ENCODE data around the gene CHRDL1.

The CHRDL1 gene

GRCh38 chrX:110741213-110741796, 54.3 kb downstream of the CHRDL1 start:
- DNase-seq, result no peak

- DNase-seq, result no peak
Observed at GRCh38 chrX:110734894-110735541, 60.6 kb downstream of the CHRDL1 start.

GRCh38 chrX:110734271-110734670, 61.3 kb downstream of the CHRDL1 start:
- no peak for DNase-seq

GRCh38 chrX:110733166-110733565, 62.5 kb downstream of the CHRDL1 start:
- no peak for DNase-seq

- DNase-seq, result no peak
Observed at GRCh38 chrX:110732266-110732665, 63.4 kb downstream of the CHRDL1 start.

GRCh38 chrX:110723844-110724243, 71.8 kb downstream of the CHRDL1 start:
- no peak for DNase-seq

- DNase-seq, result no peak
Observed at GRCh38 chrX:110722135-110722534, 73.5 kb downstream of the CHRDL1 start.

GRCh38 chrX:110713666-110714065, 82.0 kb downstream of the CHRDL1 start:
- no peak for DNase-seq

- no peak for DNase-seq
Observed at GRCh38 chrX:110706446-110706845, 89.2 kb downstream of the CHRDL1 start.

- no peak for DNase-seq
Observed at GRCh38 chrX:110703641-110704040, 92.0 kb downstream of the CHRDL1 start.

GRCh38 chrX:110699109-110699508, 96.5 kb downstream of the CHRDL1 start:
- no peak for DNase-seq

GRCh38 chrX:110698696-110699095, 96.9 kb downstream of the CHRDL1 start:
- DNase-seq, result no peak

GRCh38 chrX:110692866-110693265, 102.8 kb downstream of the CHRDL1 start:
- DNase-seq, result no peak

- DNase-seq, result no peak
Observed at GRCh38 chrX:110691446-110691845, 104.2 kb downstream of the CHRDL1 start.

GRCh38 chrX:110684653-110685052, 111.0 kb downstream of the CHRDL1 start:
- DNase-seq, result no peak

- DNase-seq, result no peak
Observed at GRCh38 chrX:110683925-110684324, 111.7 kb downstream of the CHRDL1 start.

- DNase-seq, result no peak
Observed at GRCh38 chrX:110678591-110678990, 117.0 kb downstream of the CHRDL1 start.

GRCh38 chrX:110675886-110676285, 119.7 kb downstream of the CHRDL1 start:
- DNase-seq, result no peak

GRCh38 chrX:110671068-110671803, 124.4 kb downstream of the CHRDL1 start:
- no peak for DNase-seq

- DNase-seq, result no peak
Observed at GRCh38 chrX:110669572-110669971, 126.0 kb downstream of the CHRDL1 start.

- DNase-seq, result no peak
Observed at GRCh38 chrX:110667706-110668105, 127.9 kb downstream of the CHRDL1 start.

- DNase-seq, result peak; percentile 3
Observed at GRCh38 chrX:110665223-110666002, 130.2 kb downstream of the CHRDL1 start.

GRCh38 chrX:110657073-110657472, 138.5 kb downstream of the CHRDL1 start:
- no peak for DNase-seq

Measured in stimulated activated CD4-positive, alpha-beta T cell treated with anti-CD3 and anti-CD28 coated beads, Interleukin-4, amount 100 ng/mL, for 24 hours (primary cell).